Activated CD4-positive, CD25-positive, alpha-beta regulatory T cell treated with anti-CD3 and anti-CD28 coated beads, Interleukin-2, amount 50 U/mL, for 24 hours (primary cell): ENCODE measurements around the gene PCAT6.
"Not testable (repeated sequence)": the region's sequence is repeated elsewhere in the genome, so short reads cannot be mapped to it uniquely, and the experiment has no call there.

ENCODE experiments used
- ATAC-seq, 2 donors: fragments of 150-1000 bp; cut with Tn5 transposase; one replicate each; pipeline ENCODE4 v1.10.0; 2021; ENCODE audit warnings: mild to moderate bottlenecking in 1 of 2, moderate library complexity in 1 of 2

PCAT6 gene

GRCh38 chr1:202810615-202811295, at the start of gene PCAT6:
PCAT6 (plus strand) TSS chr1:202810954.
- peak; percentile 72 to 74 for ATAC-seq

- no peak for ATAC-seq
Measured at GRCh38 chr1:202762019-202762418, 48.7 kb upstream of the PCAT6 start.

DNA sequence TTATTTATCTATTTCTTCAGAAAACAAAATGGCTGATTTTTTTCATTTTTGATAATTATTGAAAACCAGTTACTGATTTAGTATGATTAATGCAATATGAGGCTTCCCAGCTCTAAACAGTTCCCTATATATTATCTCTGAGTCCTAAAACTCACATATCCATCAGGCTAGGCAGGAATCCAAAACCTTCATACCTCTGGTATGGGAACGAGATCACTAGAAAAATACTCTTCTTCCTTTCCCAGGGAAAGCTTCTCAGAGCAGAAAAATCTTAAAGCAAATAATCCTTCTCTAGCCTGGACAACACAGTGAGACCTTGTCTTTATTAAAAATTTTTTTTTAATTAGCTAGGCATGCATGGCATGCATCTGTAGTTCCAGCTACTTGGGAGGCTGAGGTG, 45.0 kb upstream of the PCAT6 start:
- ATAC-seq, result no peak

DNA sequence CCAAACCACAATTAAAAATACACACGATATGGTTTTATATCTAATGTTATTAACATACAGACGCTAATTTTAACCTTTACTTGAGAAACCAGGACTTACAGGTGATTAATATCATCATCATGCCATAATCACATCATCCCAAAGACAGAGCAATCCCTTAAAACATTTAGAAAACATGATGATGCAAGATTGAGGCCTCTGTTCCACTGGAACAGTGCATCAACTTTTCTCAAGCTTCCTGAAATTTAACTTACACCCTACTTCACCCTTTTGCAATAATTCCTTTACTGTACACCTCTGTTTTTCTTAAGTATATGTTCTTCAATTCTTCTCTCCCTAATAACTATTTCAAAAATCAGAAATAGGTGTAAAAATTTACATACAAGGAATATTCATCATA, 40.6 kb upstream of the PCAT6 start:
- no peak for ATAC-seq

DNA sequence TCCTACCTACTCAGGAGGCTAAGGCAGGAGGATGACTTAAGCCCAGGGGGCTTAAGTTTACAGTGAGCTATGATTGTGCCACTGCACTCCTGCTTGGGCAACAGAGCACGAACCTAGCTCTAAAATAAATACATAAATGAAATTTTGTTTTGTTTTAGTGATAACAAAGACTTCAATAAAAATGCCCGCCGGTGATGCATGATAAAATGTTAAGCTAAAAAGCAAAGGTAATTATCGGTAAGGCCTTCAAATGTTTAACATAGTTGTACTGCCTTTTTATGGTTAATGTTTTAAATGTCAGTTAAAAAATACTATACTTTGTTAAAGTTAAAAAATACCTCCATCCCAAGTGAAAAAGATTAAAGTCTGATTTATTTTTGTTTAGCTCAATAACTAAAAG, 29.6 kb upstream of the PCAT6 start:
- ATAC-seq, result no peak

- ATAC-seq, result no peak
Measured at GRCh38 chr1:202786804-202787203, 23.9 kb upstream of the PCAT6 start.

DNA sequence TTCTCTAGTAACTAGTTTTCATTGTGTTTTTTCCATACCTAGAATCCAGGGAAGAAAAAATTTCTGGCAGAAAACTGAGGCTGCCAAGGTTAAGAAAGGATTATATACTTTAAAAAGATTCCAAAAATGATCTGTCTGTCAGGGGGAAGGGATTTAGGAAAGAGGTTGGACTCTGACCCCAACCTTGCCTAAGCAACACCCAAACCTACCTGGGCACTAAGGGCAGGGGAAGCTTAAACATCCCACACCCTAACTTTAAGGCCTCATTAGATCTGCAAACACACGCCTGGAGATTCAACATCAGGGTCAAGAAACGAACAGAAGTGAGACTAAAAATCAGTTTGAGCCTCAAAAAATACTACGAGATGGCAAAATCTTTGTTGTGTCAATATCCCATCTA, 22.0 kb upstream of the PCAT6 start:
- no peak for ATAC-seq

GRCh38 chr1:202791077-202791747, 19.5 kb upstream of the PCAT6 start:
- no peak for ATAC-seq

DNA sequence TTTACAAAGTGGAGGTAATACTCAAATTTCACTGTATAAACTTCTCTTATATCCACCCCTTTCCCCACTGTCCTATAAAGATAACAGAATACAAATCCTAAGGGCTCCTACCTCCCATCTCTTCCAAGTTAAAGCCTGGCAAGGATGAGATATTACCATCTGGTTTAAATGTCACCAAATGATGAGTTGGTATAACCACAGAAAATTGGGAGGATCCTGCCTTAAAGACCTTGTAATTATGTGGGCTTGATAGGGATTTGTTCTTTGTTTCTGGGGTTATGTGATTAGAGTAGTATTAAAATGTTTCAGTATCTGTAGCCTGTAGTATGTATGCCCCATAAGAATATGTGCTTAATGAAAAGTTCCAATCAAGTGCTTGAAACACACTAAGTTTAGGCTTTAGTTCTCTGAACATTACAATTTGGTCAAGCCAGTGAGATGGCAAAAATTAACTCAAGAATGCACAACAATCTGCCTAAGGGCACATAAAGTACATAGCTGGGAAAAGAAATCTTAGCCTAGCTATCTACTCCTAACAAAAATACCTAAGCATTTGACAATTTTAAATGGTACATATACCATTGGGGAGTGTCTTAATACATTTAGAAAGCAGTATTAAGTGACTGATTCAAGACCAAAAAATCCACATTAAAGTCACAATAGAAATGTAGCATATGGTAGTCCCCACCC, 16.6 kb upstream of the PCAT6 start:
- ATAC-seq, result no peak

DNA sequence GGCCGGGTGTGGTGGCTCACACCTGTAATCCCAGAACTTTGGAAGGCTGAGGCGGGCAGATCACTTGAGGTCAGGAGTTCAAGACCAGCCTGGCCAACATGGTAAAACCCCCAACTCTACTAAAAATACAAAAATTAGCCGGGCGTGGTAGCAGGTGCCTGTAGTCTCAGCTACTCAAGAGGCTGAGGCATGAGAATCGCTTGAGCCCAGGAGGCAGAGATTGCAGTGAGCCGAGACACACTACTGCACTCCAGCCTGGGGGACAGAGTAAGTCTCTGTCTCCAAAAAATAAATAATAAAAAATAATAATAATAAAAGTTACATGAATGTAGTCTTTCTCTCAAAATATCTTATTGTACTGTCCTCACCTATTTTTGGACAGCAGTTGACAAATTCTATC, 15.8 kb upstream of the PCAT6 start:
- not testable (repeated sequence) for ATAC-seq

- ATAC-seq, result no peak
Measured at GRCh38 chr1:202796670-202797069, 14.1 kb upstream of the PCAT6 start.

DNA sequence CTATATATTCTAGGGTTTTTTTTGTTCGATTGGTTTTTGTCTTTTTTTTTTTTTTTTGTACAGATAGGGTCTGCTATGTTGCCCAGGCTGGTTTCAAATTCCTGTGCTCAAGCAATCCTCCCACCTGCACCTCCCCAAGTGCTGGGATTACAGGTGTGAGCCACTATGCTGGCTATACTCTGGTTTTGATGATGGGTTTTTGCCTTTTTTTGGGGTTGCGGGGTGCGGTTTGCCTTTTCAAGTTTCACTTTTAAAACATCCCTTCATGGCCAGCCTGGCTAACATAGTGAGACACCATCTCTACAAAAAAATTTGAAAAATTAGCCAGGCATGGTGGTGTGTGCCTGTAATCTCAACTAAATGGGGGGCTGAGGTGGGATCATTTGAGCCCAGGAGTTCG, 12.5 kb upstream of the PCAT6 start:
- no peak for ATAC-seq

DNA sequence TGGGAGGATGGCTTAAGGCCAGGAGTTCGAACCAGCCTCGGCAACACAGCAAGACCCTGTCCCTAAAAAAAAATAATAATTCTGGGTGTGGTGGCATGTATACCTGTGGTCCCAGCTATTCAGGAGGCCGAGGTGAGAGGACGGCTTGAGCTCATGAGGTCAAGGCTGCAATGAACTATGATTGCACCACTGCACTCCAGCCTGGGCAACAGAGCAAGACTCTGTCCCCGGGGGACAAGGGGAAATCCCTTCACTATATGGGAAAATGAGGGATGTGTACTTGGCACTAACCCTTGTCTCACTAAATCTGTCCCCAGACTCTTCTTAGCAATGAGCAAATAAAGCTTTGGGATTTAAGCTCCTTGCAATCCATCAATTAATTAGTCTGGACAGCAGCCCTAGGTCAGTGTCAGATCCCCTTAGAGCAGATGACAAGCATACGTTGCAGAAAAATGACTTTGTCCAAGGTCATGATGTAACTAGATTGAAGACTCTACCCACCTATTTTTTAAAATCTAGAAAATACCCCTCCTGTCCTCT, 11.9 kb upstream of the PCAT6 start:
- ATAC-seq, result no peak

- no peak for ATAC-seq
Measured at GRCh38 chr1:202800742-202801141, 10.0 kb upstream of the PCAT6 start.

DNA sequence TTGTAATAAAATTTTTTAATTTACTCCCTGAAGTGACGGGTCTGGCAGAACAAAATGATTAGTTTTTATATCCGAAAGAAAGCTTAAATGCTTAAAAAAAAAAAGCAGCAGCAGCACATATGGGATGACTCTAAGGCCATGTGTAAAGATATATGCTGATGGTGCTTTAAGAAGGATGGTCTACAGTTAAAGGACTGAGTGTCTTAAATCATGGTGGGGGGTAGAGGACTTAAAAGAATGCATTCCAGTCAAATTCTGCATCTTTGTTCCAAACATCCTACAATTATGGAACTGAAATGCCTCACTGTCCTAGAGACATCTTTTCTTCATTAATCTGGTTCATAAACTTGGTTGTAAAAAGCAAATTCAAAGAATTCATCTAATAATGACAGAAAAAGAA, 9.6 kb upstream of the PCAT6 start:
- ATAC-seq, result no peak

DNA sequence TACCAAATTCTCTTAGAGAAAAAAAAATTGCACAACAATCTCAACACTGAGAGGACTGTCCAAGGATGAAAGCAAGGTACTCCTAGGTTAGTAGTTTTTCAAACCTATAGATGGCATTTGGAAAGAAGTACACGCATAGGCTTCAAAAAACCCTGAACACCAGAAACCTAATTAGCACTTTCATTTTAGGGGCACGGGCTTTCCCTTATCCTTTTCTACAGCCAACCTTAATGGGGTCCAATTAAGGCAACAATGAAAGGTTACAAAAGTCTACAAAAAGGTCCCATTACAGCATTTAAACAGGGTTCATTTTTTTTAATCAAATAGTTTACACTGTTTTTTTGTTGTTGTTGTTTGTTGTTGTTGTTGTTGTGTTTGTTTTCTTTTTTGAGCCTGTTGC, 8.7 kb upstream of the PCAT6 start:
- no peak for ATAC-seq

GRCh38 chr1:202802998-202803932, 7.5 kb upstream of the PCAT6 start:
- no peak for ATAC-seq

- ATAC-seq, result no peak
Measured at GRCh38 chr1:202804126-202804525, 6.6 kb upstream of the PCAT6 start.

GRCh38 chr1:202805886-202806844, 4.6 kb upstream of the PCAT6 start:
- ATAC-seq, result peak; percentile 48 to 53

GRCh38 chr1:202806845-202807450, 3.8 kb upstream of the PCAT6 start:
- peak in 1 of 2 donors; percentile 4 for ATAC-seq

- peak in 1 of 2 donors; percentile 12 for ATAC-seq
Measured at GRCh38 chr1:202807451-202807925, 3.3 kb upstream of the PCAT6 start.
